ENCODE measurements around the gene DIP2A.

The DIP2A gene

GRCh38 chr21:46537026-46537425 is 78.3 kb downstream of the DIP2A start:
- Histone ChIP-seq H4K20me1 (ENCODE audit: insufficient read depth) (no peaks in the 10 kb centered on the region), H3K36me3 (ENCODE audit: insufficient read depth) (no peaks in the 10 kb centered on the region), H3K4me3 (IDR thresholded peaks at IDR 0.05; ENCODE audit: insufficient read depth, low read depth, low read length) (no peak overlapping the region), H3K27me3 (ENCODE audit: insufficient read depth, low read depth) (no peaks in the 10 kb centered on the region), H3K27ac (no peak overlapping the region), H2AFZ (ENCODE audit: low read depth) (no peak overlapping the region), H3K79me2 (ENCODE audit: insufficient read depth, low read depth) (no peaks in the 10 kb centered on the region), H3K4me2 (no peak overlapping the region), H3K9ac (no peak overlapping the region), H3K4me1 (ENCODE audit: low read depth, poor library complexity, severe bottlenecking) (no peaks in the 10 kb centered on the region)
- TF ChIP-seq, protein P1, sequence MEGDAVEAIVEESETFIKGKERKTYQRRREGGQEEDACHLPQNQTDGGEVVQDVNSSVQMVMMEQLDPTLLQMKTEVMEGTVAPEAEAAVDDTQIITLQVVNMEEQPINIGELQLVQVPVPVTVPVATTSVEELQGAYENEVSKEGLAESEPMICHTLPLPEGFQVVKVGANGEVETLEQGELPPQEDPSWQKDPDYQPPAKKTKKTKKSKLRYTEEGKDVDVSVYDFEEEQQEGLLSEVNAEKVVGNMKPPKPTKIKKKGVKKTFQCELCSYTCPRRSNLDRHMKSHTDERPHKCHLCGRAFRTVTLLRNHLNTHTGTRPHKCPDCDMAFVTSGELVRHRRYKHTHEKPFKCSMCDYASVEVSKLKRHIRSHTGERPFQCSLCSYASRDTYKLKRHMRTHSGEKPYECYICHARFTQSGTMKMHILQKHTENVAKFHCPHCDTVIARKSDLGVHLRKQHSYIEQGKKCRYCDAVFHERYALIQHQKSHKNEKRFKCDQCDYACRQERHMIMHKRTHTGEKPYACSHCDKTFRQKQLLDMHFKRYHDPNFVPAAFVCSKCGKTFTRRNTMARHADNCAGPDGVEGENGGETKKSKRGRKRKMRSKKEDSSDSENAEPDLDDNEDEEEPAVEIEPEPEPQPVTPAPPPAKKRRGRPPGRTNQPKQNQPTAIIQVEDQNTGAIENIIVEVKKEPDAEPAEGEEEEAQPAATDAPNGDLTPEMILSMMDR (conservative IDR thresholded peaks at IDR 0.05; ENCODE audit: low read depth, low read length): no peak

DNA sequence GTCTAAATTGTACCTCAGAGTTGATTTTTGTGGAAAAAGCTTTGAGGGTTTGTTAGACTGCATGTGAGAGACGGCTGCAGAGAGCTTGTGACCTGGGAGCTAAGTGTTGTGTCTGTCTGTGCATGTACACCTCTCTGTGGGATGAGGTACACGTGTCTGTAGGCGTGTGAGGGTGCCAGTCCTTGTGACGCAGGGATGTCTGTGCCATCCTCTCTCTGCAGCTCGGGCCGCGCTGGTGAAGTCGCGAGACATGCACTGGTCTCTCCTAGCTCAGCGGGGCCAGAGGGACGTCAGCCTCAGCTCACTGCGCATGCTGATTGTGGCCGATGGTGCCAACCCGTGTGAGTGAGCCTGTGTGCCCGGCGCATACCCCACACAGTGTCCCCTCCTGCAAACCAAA is 79.6 kb downstream of the DIP2A start:
- H3K36me3 ChIP-seq (ENCODE audit: insufficient read depth): no peaks in the 10 kb centered on the region

GRCh38 chr21:46538851-46539666 is 80.4 kb downstream of the DIP2A start:
- TF ChIP-seq, protein P1 (conservative IDR thresholded peaks at IDR 0.05; ENCODE audit: low read depth, low read length): no peak

More for the DNA sequence above, 79.6 kb downstream of the DIP2A start:
- TF ChIP-seq, protein P1 (conservative IDR thresholded peaks at IDR 0.05; ENCODE audit: low read depth, low read length): no peak
- no peaks in the 10 kb centered on the region for H3K79me2 ChIP-seq (ENCODE audit: insufficient read depth, low read depth)
- H3K27ac ChIP-seq: no peak overlapping the region
- no peaks in the 10 kb centered on the region for H3K27me3 ChIP-seq (ENCODE audit: insufficient read depth, low read depth)
- H3K4me1 ChIP-seq (ENCODE audit: low read depth, poor library complexity, severe bottlenecking): no peaks in the 10 kb centered on the region
- H2AFZ ChIP-seq (ENCODE audit: low read depth): no peak overlapping the region
- no peaks in the 10 kb centered on the region for H4K20me1 ChIP-seq (ENCODE audit: insufficient read depth)
- H3K4me3 ChIP-seq (IDR thresholded peaks at IDR 0.05; ENCODE audit: insufficient read depth, low read depth, low read length): no peak overlapping the region
- no peak overlapping the region for H3K4me2 ChIP-seq
- H3K9ac ChIP-seq: no peak overlapping the region

GRCh38 chr21:46540087-46540710 is 81.5 kb downstream of the DIP2A start:
- H3K9ac ChIP-seq: no peak overlapping the region
- no peaks in the 10 kb centered on the region for H3K79me2 ChIP-seq (ENCODE audit: insufficient read depth, low read depth)
- TF ChIP-seq, protein P1 (conservative IDR thresholded peaks at IDR 0.05; ENCODE audit: low read depth, low read length): no peak
- no peaks in the 10 kb centered on the region for H3K27me3 ChIP-seq (ENCODE audit: insufficient read depth, low read depth)
- no peak overlapping the region for H3K4me3 ChIP-seq (IDR thresholded peaks at IDR 0.05; ENCODE audit: insufficient read depth, low read depth, low read length)
- H2AFZ ChIP-seq (ENCODE audit: low read depth): no peak overlapping the region
- no peak overlapping the region for H3K27ac ChIP-seq
- H3K4me1 ChIP-seq (ENCODE audit: low read depth, poor library complexity, severe bottlenecking): no peaks in the 10 kb centered on the region
- H4K20me1 ChIP-seq (ENCODE audit: insufficient read depth): no peaks in the 10 kb centered on the region
- no peaks in the 10 kb centered on the region for H3K36me3 ChIP-seq (ENCODE audit: insufficient read depth)
- H3K4me2 ChIP-seq: no peak overlapping the region

More at GRCh38 chr21:46538851-46539666, 80.4 kb downstream of the DIP2A start:
- no peaks in the 10 kb centered on the region for H4K20me1 ChIP-seq (ENCODE audit: insufficient read depth)
- no peaks in the 10 kb centered on the region for H3K36me3 ChIP-seq (ENCODE audit: insufficient read depth)
- H3K27ac ChIP-seq: no peak overlapping the region
- no peaks in the 10 kb centered on the region for H3K27me3 ChIP-seq (ENCODE audit: insufficient read depth, low read depth)
- H3K4me3 ChIP-seq (IDR thresholded peaks at IDR 0.05; ENCODE audit: insufficient read depth, low read depth, low read length): no peak overlapping the region
- no peaks in the 10 kb centered on the region for H3K4me1 ChIP-seq (ENCODE audit: low read depth, poor library complexity, severe bottlenecking)
- no peaks in the 10 kb centered on the region for H3K79me2 ChIP-seq (ENCODE audit: insufficient read depth, low read depth)
- no peak overlapping the region for H3K4me2 ChIP-seq
- H2AFZ ChIP-seq (ENCODE audit: low read depth): no peak overlapping the region
- no peak overlapping the region for H3K9ac ChIP-seq
